ENCODE results near the gene MTCL1.

The MTCL1 gene

DNA sequence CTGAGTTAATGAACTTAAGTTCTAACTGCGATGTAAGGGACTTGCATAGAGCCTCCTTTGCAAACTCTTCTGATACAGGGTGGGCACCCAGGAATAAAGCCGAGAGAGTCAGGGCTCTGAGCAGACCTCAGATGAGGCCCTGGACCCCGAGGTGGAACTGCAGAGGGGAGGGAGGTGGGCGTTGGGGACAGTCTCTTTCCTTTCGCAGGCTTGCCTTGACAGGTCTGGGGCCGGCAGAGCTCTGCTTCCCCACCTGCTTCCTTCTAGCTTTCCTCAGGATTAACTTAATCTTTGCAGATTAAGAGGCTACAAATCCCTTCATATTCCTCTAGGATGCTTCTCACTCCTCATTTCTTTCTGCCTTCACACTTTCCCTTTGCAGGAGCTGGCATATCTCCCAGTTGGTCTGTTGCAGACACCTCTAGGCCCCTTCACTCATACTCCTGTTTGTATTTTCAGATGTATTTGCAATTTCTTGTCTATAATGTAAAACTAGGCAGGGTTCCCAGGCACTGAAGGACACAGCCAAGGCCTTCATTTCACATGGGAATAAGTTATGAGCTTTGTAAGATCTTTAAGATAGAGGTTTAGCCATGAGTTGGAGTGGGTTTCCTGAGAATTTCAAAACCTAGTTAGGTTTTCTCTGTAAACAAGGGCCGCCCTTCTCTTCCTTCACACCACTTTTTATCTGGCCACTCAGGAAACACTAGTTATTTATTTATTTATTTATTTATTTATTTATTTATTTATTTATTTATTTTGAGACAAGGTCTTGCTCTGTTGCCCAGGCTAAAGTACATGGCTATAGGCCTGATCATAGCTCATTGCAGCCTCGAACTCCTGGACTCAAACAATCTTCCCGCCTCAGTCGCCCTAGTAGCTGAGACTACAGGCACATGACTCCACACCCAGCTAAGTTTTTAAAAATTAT, 70.9 kb downstream of the MTCL1 start:
- no peak for DNase-seq

DNA sequence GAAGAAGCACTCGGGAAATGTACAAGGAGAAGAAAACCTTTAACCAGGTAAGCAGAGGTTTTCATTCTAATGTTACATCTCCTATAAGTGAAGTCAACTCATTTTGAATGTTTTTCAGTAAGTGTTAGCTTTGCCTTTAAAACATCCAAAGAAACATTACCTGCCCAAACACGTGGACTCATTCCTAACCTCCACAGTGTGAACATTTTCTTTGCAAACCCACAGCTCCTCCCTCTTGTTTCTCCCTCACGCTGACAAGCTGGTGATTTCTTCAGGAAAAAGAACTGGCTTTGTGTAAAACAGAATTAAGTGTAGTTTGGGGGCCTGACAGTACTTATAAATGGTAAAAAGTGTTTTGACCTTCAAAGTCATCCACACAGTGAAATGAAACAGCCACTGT, 72.5 kb downstream of the MTCL1 start:
- DNase-seq = no peak

DNA sequence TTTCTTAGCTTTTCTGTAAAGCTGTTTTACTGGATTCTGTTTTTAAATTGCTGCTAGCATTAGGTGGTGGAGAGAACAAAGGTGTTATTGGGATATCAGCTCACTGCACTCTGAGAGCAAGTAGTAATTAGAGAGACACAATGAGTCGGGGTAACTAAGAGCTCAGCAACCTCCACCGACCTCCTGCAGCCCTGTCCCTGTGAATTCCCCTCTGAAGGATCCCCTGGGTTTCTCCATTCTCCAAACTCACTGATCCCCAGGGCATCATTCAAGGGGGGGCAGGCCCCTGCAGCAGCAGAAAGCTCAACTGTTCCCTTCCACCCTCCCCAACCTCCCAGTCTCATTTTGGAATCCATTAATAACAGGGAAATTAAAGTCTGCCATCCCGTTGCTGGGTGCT, 73.0 kb downstream of the MTCL1 start:
- DNase-seq = no peak

DNA sequence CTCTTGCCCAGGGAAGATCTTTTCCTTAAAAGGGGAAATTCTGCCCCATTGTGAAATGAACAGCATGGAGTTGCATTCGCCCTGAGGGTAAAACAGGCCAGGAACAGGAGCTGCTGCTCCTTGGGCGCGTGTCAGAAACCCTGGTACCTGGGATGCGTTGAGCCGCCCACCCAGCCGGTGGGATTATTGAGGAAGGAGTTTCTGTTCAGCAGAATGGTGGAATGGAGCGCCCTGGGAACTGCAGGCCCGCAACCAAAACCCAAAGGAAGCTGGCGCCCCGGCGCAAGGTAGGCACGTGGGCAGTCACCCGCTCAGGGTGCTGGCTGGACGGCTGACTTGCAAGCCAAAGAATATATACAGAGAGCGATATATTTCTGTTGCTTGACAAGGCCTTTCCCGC, 73.5 kb downstream of the MTCL1 start:
- DNase-seq = no peak

DNA sequence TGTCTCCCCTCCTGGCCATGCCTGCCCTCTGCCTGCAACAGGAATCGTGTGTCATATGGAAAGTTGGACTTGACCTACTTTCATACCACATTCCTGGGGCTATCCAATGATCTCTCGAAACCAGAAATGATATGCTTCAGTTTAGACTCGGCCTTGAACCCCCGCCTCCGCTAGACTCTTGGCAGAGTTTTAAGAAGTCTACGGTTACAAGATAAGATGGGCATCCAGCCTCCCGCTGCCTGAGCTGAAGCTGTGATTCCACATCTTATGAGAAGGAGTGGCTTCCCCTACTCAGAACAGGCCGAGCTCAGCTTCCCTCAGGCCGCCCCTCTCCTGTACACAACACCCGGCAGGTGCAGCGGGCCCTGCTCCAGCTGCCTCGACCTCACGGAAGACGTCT, 73.9 kb downstream of the MTCL1 start:
- DNase-seq = no peak

DNA sequence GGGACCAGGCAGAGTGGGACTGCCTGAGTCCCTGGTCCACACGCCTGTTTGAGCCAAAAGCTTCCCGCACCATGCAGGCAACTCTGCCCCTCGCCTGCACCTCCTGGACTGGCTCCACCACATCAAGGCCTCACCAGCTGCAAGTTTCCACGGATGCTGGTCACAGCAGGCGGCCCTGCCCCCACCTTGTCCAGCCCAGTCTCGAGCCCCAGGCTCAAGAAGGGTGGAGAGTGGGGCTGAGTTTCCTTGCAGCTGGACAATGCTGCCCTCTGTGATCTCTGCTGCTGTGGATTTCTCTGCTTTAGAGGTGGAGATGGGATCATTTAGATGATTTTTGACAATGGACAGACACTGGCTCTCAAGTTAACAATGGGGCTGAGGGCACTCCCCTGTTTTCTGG, 74.9 kb downstream of the MTCL1 start:
- DNase-seq = peak; percentile 55

DNA sequence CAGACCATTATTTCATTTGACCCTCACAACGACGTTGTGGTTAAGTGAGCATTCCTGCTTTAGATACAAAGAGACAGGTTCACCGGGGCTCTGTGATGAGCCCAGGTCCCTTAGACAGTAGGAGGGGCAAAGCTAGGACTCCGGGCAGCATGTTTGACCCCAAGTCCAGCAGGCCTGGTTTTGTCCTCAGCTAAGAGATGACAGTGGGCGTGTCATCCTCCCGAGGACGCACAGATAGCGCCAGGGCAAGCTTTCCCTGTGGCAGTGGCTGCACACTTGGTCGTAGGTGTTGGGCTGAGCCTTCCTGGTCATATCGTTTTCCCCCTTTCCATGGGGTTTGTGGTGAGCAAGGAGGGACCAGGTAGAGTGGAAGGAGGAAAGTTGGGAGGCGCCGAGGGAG, 76.3 kb downstream of the MTCL1 start:
- DNase-seq = no peak

DNA sequence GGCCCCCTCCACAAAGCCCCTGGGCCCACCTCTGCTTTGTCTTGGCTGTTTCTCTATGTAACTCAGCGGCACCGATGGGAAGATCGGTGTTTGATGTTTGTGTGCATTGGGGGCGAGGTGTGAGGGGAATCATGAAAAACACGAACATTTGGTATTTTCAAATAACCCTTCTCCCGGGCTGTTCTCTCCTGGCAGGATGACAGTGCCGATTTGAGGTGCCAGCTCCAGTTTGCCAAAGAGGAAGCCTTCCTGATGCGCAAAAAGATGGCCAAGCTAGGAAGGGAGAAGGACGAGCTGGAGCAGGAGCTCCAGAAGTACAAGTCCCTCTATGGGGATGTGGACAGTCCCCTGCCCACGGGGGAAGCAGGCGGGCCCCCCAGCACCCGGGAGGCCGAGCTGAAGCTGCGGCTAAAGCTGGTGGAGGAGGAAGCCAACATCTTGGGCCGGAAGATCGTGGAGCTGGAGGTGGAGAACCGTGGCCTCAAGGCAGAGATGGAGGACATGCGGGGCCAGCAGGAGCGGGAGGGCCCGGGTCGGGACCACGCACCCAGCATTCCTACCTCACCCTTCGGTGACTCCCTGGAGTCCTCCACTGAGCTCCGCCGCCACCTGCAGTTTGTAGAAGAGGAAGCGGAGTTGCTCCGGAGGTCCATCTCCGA, 78.1 kb downstream of the MTCL1 start:
- DNase-seq = no peak

DNA sequence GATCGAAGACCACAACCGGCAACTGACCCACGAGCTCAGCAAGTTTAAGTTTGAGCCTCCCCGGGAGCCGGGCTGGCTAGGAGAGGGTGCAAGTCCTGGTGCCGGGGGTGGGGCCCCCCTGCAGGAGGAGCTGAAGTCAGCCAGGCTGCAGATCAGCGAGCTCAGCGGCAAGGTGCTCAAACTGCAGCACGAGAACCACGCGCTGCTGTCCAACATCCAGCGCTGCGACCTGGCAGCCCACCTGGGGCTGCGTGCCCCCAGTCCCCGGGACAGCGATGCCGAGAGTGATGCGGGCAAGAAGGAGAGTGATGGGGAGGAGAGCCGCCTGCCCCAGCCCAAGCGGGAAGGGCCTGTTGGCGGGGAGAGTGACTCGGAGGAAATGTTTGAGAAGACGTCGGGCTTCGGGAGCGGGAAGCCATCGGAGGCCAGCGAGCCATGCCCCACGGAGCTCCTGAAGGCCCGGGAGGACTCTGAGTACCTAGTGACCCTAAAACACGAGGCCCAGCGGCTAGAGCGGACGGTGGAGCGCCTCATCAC, 78.7 kb downstream of the MTCL1 start:
- DNase-seq = no peak

DNA sequence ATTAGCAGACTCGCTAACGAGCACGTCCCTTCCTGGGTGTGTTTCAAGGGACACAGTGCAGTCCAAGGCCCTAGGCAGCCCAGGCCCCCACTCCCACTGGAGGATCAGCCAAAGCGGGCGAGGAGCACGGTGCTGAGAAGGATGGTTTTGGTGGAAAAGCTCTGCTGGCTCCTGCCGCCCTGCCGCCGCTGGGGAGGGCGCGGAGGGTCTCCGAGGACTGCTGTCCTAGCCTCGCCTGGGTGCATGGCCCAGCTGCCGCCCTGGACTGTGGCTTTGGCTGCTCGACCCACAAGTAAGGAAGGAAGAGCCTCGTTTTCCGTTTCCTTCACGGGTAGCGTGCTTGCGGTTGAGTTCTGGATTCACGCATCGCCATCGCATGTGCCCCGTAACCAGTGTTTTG, 79.9 kb downstream of the MTCL1 start:
- no peak for DNase-seq

DNA sequence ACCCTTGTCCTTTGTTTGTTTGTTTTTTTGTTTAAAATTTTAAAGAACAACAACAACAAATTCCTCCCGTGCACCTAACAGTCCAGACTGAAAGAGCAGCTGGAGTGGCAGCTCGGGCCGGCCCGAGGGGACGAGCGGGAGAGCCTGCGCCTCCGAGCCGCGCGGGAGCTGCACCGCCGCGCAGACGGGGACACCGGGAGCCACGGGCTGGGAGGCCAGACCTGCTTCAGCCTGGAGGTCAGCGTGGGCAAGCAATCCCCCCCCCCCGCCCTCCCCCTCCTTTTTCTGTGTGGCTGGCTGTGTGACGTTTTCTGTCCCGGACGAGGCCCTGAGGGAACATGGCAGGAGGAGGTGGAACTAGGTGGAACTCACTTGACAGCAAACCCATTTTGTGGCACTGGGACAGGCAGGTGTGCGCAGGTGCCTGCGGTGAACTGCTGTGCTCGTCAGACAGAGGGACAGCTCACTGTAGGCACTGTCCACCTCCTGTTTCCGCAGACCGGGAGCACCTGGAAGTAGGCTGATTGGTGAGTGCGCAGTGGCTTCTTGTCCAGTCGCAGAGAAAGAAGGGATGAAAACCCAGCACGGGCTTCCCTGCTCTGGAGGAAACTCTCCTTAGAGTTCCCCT, 80.6 kb downstream of the MTCL1 start:
- no peak for DNase-seq

DNA sequence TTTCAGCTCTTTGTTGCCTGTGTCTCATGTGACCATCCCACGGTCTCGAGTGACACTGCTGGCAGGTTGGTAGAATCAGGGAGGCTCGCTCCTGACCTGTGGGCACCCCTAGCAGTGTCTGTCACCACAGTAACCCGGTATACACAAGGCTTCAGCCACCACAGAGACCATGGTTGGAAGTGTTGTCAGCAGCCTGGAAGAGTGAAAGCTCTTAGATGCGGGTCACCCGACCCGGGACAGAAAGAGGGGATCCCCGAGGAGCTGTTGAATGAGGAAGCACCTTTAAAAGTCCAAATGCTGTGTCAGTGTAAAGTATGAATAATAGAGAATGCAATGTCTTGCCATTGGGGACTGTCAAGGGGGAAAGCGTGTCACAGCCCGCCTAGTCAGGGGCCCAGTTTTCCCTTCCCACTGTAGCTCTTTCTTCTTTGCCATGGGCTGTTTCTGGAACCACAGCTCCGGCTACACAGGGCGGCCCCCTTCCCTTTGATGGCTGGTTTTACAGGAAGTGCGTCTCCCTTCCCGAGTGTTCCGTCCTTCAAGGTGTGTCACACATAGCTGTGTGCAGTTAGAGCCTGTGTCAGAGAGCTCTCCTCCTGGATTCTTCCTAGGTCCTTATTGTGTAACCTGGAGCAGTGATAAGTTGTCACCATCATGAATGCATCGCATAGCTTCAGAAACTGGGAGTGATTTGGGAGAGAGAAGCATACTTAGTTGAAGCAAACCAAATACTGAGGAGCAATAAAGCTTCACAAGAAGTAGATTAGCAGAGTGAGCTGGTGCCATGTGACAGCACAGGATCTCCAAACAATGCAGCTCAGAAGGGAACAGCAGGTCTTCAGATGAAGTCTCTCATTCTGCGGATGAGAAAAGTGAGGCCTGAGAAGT, 81.4 kb downstream of the MTCL1 start:
- no peak for DNase-seq

DNA sequence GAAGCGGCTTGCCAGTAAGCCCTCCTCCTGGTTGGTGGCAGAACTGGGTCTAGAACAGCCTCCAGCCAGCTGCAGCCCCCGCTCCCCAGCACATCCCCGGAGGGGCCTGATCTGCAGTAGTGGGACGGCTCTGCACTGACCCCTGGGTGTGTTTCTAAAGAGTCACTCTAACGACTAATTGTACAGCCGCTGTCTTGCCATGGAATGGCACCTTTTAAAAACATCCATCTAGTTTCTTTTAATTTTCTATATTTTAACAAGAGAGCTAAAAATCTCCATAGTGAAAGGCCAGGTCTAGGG, 82.0 kb downstream of the MTCL1 start:
- DNase-seq = no peak

DNA sequence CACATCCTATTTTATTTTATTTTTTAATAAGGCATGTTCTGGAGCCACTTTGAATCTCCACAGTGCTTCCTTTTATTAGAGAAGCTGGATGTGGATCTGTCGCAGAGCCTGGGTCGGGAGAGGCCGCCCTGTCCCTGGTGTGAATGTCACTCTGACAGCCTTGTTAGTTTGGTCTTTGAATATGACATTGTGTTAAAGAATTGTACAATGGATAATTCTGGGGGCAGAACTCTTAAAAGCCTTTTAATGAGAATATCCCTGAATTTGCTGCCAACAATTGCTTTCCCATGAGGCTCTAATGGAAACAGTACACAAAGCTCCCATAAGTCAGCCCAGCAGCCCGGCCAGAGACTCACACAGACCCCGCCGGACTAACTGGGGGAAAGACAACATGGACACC, 82.4 kb downstream of the MTCL1 start:
- no peak for DNase-seq

DNA sequence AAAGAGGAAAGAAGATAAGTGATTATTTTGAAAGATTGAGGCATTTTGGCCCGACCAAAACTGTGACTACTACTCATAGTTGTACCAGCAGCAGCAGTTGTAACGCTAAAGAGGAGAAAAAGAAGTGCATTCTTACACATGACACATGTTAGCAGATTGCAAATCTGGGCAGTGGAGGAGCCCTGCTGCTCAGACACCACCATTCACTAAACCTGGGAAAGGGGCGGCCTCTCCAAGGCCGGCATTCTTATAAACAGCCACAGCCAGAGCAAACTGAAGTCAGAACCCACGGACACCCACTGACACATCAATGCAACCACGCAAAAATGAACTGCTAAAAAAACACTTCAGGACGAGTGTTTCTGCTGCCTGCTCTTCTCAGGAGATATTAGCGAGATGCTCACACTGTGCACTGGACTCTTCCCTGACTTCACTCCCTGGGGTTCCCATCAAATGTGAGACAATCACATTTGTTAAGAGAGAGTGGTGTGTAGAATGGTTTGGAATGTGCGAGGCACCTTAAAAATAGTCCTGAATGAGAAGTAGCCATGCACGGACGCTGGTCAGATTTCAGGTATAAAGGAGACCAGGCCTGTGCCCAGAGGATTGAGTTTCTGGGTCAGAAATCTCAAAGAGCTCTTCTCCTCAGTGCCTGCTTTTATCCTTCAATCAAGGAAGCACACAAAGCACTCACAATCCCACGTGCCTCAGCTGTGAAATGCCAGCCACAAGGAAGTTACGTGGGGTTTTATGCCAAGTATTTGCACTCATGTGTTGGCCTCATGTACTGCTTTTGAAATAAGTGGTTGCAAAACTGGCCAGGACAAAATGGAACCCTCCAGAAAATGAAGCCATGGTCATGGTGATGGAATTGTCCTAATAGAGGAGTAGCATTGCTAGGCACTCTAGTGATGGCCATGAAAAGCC, 83.4 kb downstream of the MTCL1 start:
- DNase-seq = peak; percentile 45

DNA sequence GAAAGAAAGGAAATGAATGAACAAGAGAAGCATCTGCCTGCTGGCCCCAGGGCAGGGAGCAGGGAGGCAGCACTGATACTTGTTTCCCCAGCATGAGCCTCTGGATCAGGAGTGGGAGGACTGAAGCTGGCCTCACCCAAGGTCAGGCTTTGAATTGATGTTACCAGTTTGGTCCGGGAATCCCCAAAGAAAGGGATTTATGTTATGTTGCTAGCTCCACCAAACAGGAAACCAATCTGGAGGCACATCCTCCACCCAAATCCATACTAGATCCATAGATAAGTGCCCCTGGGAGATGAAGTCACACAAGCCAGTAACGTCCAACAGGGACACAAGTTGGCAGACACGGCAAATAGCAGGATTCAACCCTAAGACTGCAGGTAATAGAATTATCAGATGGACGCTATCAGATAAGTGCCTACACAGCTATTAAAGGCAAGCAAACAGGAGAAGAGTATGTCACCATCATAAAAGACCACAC, 85.9 kb downstream of the MTCL1 start:
- no peak for DNase-seq

DNA sequence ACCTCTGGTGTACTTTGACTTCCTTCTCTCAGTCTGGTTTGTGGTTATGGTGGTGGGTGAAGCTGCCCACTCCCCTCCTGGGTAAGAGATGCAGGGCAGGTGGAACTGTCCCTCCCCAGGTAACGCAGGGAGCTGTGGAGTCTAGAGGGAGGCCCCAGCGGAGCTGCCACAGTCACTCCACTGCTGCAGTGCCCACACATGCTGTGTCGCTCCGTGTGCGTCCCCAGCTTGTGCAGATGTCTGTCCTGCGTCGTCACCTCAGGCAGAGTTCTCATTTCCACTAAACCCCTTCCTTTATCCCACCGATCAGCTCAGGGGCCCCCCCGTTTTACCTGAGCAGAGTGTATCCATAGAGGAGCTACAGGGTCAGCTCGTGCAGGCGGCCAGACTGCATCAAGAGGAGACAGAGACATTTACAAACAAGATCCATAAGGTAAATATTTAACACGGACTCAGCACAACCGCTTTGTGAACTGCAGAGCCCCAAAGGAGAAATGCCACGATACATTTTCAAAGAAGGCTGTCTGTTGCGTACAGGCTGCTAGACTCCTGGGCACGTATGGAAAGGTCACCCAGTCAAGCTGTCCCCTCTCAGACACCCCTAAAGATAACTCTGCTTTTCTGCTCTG, 87.4 kb downstream of the MTCL1 start:
- DNase-seq = no peak

DNA sequence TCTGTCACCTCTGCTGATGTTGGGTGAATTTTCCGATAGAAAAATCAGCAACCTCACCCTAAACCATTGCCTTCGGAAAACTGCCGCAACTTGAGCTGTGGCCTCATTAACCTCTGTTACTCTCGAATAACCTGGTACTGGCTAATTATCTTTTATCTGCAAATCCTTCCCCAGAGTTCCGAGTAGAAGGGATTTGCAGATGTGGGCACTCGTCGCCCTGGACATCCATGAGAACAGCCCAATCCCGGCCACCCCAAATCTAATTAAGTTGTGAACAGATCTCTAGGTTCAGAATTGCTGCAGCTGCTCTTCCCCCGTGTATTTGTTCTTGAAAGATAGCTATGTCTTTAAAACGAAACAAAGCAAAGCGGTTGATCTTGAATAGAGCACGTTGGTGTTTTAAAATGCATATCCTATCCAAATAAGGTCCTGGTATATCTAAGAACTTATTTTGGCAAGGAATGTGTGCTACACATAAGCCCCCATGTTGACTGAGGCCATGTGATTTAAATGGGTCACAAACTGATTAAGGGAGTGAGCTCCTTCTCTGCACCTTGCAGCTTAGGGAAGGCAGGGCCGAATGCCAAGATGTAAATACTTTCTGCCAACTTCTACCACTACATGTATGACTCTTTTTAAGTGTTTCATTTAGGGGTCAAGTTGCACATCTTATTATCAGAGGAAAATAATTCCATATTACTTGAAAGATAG, 88.2 kb downstream of the MTCL1 start:
- no peak for DNase-seq

DNA sequence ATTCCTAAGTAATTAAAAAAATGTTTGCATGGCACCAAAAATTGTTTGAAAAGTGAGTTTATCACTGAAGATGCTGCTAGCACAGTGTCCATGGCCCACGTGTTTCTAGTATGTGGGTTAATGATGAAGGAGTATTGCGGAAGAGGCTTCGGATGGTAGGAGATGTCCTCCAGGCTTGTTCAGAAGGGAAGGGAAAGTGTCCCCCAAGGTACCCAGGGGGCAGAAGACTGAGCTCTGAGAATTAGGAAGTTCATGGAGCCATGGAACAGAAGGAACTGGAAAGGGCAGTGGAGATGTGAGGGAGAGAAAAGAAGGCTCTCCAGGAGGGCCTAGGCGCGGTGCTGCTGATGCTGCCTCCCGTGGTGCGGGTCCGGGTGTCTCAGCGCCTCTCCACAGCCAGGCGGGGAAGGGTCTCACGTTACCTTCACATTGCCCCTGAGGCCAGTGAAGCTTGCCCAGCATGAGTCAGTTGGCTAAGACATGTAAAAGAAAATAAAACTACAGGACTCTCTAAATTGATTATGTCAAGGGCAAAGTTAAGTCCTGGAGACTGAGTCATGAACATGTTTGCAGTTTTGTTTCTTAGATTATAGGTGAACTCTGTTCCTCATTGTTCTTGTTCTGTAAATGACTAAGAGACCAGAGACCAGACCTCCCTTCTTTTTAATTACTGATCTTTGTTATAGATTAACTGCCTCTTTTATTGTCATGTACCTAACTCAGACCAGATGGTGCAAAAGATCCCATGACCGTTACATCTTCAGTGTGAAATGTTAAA, 89.0 kb downstream of the MTCL1 start:
- DNase-seq = no peak

DNA sequence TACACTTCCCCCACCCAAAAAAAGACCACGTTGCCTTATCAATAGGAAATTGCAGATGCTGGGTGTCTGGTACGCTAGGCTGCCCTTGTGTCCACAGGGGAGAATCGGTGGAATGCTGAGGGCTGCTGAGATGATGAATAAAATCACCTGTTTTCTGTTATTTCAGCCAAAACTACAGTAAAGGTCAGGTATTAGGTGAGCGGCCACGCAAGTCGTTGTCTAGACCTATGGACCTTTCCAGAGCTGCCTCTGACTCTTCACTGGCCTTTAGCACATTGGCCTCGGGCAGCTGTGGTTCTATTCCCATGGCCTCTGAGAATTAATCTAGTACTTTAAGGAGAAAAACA, 89.6 kb downstream of the MTCL1 start:
- no peak for DNase-seq
